GM21786 (cell line): ENCODE data around the gene NUP42.

ENCODE experiments used
- ATAC-seq: cut with Tn5 transposase; IDR thresholded peaks from one replicate; pipeline ENCODE4 v1.9.1; 2021; ENCODE audit not compliant: unreplicated experiment

The NUP42 gene

DNA sequence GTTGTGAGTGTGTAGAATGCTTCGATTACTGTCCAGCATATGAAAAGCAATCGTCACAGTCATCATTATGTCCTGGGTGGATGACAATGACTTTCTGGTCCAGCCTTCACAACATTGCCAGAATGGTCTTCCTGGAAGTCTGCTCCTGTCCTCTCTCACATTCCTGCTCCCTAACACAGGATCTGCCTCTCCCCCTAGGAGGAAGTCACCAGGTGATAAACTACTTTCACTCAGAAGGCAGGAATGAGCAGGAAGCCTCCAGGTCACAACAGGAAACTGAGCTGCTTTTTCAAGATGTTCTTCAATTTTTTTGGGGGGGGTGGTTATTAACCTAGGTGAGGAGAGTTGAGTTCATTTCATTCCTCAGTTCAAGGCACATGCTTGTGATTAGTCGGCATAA, 51.1 kb downstream of the NUP42 start:
- ATAC-seq, result no peak

- ATAC-seq, result peak; percentile 96
Measured at GRCh38 chr7:23234569-23235296, 52.9 kb downstream of the NUP42 start.

- no peak for ATAC-seq
Measured at GRCh38 chr7:23235813-23236221, 54.0 kb downstream of the NUP42 start.

- no peak for ATAC-seq
Measured at GRCh38 chr7:23237000-23237399, 55.2 kb downstream of the NUP42 start.

DNA sequence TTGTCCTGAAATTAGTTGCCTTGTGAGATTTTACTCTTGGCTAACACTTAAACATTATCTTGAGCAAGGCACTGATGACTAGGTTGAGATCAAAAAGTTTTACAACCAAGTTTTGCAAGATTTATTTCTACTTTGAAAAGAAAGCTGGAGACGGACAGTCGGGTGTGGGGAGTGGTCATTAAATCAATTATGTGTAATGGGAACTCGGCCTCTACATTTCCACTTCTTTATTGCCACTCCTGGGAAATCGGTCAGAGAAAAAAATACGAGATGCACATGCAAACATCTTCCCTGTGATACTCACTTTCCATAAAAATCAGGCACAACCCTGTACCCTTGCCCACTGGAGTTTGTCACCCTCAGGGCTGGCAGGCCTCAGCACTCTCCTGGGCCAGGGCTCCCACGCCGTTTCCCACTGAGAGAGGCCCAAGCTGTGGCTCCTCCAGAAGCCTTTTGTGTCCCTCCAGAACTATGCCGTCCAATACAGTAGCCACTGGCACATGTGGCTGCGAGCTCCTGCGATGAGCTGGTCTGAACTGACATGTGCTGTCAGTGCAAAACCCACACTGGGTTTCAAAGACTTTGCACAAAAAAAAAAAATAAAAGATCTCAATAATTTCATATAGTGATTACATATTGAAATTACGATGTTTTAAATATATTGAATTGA, 57.3 kb downstream of the NUP42 start:
- ATAC-seq, result no peak

GRCh38 chr7:23239698-23240097, 57.9 kb downstream of the NUP42 start:
- no peak for ATAC-seq

- ATAC-seq, result no peak
Measured at GRCh38 chr7:23242321-23242720, 60.5 kb downstream of the NUP42 start.

GRCh38 chr7:23242935-23243334, 61.1 kb downstream of the NUP42 start:
- ATAC-seq, result no peak

DNA sequence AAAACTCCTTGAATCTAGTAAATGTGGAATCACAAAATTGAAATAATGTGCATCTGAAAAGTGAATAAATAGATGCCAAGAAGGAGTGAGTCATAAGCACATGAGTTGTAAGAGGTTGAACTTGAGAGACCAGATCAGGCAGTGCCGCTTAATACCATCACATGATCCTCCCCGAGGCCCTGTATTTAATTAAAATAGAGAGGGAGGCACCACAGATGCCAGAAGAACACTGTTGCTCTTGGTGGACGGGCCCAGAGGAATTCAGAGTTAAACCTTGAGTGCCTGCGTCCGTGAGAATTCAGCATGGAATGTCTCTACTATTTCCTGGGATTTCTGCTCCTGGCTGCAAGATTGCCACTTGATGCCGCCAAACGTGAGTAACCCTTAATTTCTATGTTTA, 64.7 kb downstream of the NUP42 start, which contains the start of gene GPNMB:
Gene GPNMB, plus strand, starts transcription at position 221 of the 400 bp plus-strand sequence. Its CDS starts 83 bp downstream, at position 304.
- no peak for ATAC-seq

GRCh38 chr7:23247046-23247602, 65.3 kb downstream of the NUP42 start:
- no peak for ATAC-seq

GRCh38 chr7:23247603-23248335, 65.9 kb downstream of the NUP42 start:
- ATAC-seq, result no peak

DNA sequence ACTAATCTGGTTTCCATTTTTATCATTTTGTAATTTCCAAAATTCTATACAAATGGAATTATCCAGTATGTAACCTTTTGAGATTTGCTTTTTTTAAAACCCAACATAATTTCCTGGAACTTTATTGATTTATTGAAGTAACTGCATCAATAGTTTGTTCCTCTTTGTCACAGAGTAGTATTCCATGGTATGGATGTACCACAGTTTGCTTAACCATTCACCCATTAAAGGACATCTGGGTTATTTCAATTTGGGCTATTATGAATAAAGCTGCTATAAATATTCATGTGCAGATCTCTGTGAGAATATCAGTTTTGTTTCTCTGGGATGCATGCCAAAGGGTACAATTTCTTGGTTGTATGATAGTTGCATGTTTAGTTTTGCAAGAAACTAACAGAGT, 67.6 kb downstream of the NUP42 start:
- no peak for ATAC-seq
